Right ventricle myocardium inferior (tissue), 1 donor: ENCODE measurements around the gene MTHFD2. TPM values are rescaled to one million over a fixed set of nuclear protein-coding genes. Genes with fewer than 3 reads are reported as not detected.

ENCODE experiments used
- ATAC-seq: fragments of 200-7000 bp; cut with Tn5 transposase; one replicate; pipeline ENCODE4 v1.9.1; 2020; ENCODE audit warnings: mild to moderate bottlenecking, moderate library complexity
- DNase-seq: peaks from one replicate; pipeline ENCODE4 v3.0.0; 2021; ENCODE audit errors: missing footprints
- intact Hi-C: fragments of 100-400 bp; cut with DNase I; formaldehyde crosslinking; loops from one replicate; pipeline ENCODE4 v1.11.0; 2022
- total RNA-seq: library from RNA; stranded (reverse); fragmentation: NEBNext Ultra II Directional; extraction: Animal tissue kit (Norgen Biotek cat#: 25700); gene quantifications from one replicate; pipeline ENCODE4 v1.2.1, GENCODE V29; 2021
- donor health status: DM: no; HTN: yes; CAD: no; lungs with severe emphysema.

Gene MTHFD2
- total RNA-seq, 1 donor from 2014 or later = 24.2 TPM

GRCh38 chr2:74253306-74253970 lies 55.0 kb downstream of the MTHFD2 start:
- ATAC-seq (no peak), DNase-seq (no peak)
- intact Hi-C loops = loop anchor here (5.0 to 10.0 kb wide), 2 partner anchors 84 to 429 kb away; partner anchors contain the start of gene STAMBP

- intact Hi-C loops = loop anchor here (5.0 to 10.0 kb wide), 2 partner anchors 83 to 429 kb away; partner anchors contain the start of gene STAMBP
These were observed 55.5 kb downstream of the MTHFD2 start for GRCh38 chr2:74253971-74254310.

GRCh38 chr2:74255660-74256213 lies 57.3 kb downstream of the MTHFD2 start:
- intact Hi-C loops = loop anchor here (10.0 kb wide), 1 partner anchor 431 kb away; the partner anchor contains the start of gene STAMBP
- DNase-seq (no peak), ATAC-seq (no peak)

More at GRCh38 chr2:74253971-74254310, 55.5 kb downstream of the MTHFD2 start:
- DNase-seq (no peak), ATAC-seq (peak; percentile 84)

- intact Hi-C loops = loop anchor here (10.0 kb wide), 1 partner anchor 434 kb away; the partner anchor contains the start of gene STAMBP
- DNase-seq (no peak), ATAC-seq (no peak)
These were observed 60.8 kb downstream of the MTHFD2 start for GRCh38 chr2:74259191-74259590.

- ATAC-seq = no peak
- no peak for DNase-seq
- intact Hi-C loops = loop anchor here (10.0 kb wide), 1 partner anchor 435 kb away; the partner anchor contains the start of gene STAMBP
These were observed 61.3 kb downstream of the MTHFD2 start for GRCh38 chr2:74259733-74260132.

GRCh38 chr2:74260495-74260894 lies 62.1 kb downstream of the MTHFD2 start:
- intact Hi-C loops = no loop called here
- no peak for DNase-seq
- no peak for ATAC-seq

GRCh38 chr2:74261204-74261864 lies 62.9 kb downstream of the MTHFD2 start:
- intact Hi-C loops = no loop called here
- no peak for DNase-seq
- peak; percentile 70 for ATAC-seq

GRCh38 chr2:74262681-74263080 lies 64.3 kb downstream of the MTHFD2 start:
- no peak for ATAC-seq
- DNase-seq = no peak
- intact Hi-C loops = no loop called here

- intact Hi-C loops = no loop called here
- DNase-seq = no peak
- ATAC-seq = no peak
These were observed 65.9 kb downstream of the MTHFD2 start for GRCh38 chr2:74264281-74264680.

GRCh38 chr2:74267068-74267467 lies 68.7 kb downstream of the MTHFD2 start:
- intact Hi-C loops = loop anchor here (5.0 kb wide), 1 partner anchor 125 kb away; no protein-coding TSS in a partner anchor
- ATAC-seq = no peak
- no peak for DNase-seq

Other genes starting within 250 kb of the MTHFD2 start
- 2.6 TPM for gene TET3, start 213.7 kb upstream of the MTHFD2 start, total RNA-seq
- 88.4 TPM for gene BOLA3, start 50.7 kb upstream of the MTHFD2 start, total RNA-seq
- gene MOB1A, start 19.7 kb upstream of the MTHFD2 start, total RNA-seq = 59.3 TPM
- 1.1 TPM for gene SLC4A5, start 144.8 kb downstream of the MTHFD2 start, total RNA-seq
- gene DCTN1, start 181.7 kb downstream of the MTHFD2 start, total RNA-seq = 182 TPM
- gene C2orf81, start 223.0 kb downstream of the MTHFD2 start, total RNA-seq = 1.1 TPM
- 3.0 TPM for gene WDR54, start 223.1 kb downstream of the MTHFD2 start, total RNA-seq
- gene RTKN, start 243.3 kb downstream of the MTHFD2 start, total RNA-seq = 16.4 TPM